HG03378 (cell line): ENCODE measurements around the gene ZDHHC20.

Source experiments
- ATAC-seq: cut with Tn5 transposase; IDR thresholded peaks from one replicate; pipeline ENCODE4 v1.9.1; 2021; ENCODE audit warnings: mild to moderate bottlenecking, moderate library complexity; ENCODE audit not compliant: unreplicated experiment

ZDHHC20 gene

GRCh38 chr13:21364357-21364756 lies 94.7 kb downstream of the ZDHHC20 start:
- ATAC-seq, result no peak

DNA sequence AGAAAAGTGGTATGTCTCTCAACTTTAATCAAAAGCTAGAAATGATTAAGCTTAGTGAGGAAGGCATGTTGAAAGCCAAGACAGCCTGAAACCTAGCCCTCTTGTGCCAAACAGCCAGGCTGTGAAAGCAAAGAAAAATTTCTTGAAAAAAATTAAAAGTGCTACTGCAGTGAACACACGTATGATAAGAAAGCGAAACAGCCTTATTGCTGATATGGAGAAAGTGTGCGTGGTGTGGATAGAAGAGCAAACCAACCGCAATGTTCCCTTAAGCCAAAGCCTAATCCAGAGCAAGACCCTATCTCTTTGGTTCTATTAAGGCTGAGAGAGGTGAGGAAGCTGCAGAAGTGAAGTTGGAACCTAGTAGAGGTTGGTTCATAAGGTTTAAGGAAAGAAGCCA lies 96.4 kb downstream of the ZDHHC20 start:
- no peak for ATAC-seq

DNA sequence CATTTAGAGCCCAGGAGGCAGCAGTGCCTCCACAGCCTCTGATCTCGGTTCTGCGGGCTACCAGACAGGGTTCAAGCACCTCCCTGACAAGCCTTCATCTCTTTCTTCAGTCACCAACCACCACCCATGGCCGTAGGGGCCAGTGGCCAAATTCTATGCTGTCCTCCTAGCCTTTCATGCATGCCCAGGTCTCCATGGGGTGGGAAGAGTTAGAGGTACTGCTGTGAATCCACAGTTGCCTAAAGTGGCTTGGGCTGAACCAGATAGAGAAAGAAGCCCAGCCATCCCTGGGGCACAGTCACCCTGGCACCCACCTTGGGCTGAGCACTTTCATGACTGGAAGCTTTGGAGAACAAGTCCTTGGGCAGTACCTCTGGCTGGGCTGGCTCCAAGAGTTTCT lies 97.4 kb downstream of the ZDHHC20 start:
- no peak for ATAC-seq

DNA sequence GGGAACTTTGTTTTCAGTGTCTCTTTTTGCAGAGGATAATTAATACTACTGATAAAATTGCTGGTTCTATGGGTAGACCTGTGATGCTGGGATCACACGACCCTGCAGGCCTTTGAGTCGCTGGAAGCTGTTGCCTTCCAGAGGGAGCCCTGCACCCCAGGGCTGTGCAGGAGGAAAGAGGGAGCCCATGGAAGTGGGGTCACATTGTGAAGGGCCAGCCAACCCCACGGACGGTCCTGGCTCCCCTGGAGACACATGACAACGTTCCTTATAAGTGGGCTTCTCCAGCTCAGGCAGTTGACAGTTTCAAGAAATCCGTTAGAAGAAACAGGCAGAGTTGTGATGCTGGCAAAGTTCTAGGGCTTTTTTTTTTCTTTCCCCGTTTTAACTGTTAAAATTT lies 98.0 kb downstream of the ZDHHC20 start:
- ATAC-seq, result no peak

DNA sequence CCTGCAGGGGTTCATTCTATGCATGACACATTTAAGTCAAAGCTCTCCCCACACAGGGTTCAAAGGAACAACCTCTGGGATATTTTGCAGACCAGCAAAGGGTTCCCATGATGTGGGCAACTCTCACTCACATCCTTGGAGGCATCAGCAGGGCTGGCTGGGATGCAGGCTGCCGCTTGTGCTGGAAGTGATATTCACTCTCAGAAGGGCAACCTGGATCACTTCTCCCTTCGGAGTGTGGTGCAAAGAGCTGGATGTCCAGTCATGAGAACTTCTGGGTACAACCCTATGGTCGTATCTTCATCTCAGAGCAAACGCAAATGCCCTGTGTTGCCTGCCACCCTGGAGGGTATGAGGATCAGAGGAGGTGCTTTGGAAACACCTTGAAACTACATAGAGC lies 98.6 kb downstream of the ZDHHC20 start:
- ATAC-seq, result no peak

DNA sequence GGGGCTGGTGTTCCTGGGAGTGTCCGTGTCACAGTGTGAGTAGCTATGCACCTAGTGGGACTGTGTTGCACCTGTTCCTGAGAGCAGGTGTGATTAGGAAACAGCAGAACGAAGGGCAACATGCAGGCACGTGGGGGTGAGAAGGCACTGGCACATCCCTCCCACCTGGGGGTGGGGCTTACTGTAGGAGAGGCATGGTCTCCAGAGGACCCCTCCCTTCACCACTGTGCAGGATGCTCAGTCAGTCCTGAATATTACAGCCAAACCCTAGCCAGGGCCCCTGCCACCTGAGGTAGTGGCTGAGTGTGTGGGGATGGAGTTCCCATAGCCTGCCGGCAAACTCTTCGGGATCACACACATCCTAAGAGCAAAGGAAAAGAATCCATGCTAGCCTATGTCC lies 99.2 kb downstream of the ZDHHC20 start:
- no peak for ATAC-seq

- no peak for ATAC-seq
Measured at GRCh38 chr13:21355304-21355703, 103.8 kb downstream of the ZDHHC20 start.

DNA sequence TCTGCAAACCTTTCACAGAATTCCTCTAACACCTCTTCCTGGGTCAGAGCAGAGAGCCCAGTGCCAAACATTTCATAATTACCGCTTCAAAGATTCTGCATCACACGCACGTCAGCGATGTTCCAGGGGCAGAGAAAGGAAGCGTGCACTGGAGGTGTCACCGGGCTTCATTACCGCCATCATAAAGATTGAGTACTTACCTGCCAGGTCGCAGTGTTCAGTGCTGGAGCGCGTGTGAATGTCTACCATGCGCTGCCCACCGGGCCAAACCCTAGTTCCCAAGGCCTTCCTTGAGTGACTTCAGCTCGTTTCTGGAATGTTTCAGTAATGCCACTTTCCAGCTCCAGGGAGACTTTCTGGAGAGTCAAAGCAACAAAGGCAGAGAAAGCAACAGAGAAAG lies 104.4 kb downstream of the ZDHHC20 start:
- no peak for ATAC-seq

- no peak for ATAC-seq
Measured at GRCh38 chr13:21348488-21349120, 110.5 kb downstream of the ZDHHC20 start.

DNA sequence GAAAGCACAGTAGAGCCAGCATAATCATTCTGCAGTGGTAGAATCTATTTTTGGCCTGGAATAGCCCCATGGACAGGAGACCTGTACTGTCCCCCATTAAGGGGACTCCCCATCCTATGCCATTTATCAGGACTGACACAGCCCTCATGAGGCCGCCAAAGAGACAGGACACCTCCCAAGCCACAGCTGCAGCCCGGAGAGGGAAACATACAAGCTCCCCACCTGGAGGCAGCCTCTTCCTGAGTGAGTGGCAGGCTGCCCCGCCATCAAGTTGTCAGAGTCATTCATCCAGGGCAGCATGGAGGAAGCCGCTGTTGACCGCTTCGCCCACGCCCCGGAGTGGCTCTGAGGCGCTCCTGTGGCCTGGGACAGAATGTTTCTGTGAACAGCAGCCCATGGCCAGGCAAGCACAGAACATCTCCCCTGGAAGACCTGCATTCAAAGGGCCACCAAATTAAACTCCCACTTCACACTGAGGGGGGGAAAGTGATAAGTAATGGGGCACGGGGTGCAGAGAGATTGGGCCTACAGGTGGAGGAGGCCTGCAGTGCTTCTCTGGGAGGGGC lies 111.3 kb downstream of the ZDHHC20 start:
- ATAC-seq, result no peak

GRCh38 chr13:21344662-21345176 lies 114.4 kb downstream of the ZDHHC20 start:
- ATAC-seq, result peak; percentile 59

DNA sequence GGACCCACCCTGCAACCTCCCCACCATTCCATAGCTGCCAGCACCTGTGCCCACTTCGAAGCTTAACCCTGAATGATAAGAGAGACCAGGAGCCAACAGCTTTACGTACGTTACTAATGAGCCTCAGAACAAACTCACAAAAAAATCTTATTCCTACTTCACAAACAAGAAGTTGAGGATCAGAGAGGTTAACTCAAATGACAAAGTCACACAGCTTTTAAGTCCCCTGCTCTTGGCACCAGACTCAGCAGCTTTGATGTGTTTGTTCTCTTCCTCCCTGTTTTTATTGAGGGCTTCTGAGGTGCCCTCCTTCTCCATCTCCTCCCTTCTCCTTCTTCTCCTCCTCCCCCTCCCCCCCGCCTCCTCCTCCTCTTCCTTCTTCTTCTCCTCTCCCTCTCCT lies 115.4 kb downstream of the ZDHHC20 start:
- no peak for ATAC-seq

GRCh38 chr13:21342699-21343442 lies 116.2 kb downstream of the ZDHHC20 start:
- ATAC-seq, result no peak

DNA sequence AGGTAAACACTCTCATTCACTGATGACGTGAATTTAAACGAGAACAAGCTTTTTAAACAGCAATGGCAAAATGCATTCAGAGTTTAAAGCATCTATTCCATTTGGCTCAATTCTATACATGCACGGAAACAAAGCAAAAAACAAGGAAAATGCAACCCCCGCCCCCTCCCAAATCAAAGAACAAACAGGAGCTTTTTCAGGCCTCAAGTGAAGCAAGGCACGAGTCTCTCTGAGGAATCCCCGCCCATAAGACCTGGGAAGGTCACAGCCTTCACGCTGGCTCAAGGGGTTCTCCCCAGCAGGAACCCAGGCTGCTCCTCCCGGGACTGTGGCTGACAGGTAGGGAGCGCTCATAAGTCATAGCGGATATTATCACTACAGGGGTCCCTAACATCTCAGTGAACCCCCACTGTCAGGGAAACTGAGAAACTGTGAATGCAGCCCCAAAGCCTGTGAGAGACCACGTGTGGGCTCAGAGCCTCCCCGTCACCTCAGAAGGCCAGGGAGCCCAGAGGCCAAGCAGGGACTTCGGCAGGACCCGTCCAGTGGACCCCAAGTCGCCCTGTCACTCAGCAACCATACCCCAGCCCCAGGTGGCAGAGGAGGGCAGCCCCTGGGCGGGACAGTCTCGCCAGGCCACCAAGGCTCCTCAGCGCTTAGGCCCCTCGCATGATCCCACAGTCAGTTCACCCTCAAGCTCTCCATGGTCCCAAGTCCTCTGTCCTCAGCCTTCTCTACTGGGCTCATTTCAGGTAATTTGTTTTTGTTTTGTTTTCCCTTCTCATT lies 117.3 kb downstream of the ZDHHC20 start:
- no peak for ATAC-seq

- no peak for ATAC-seq
Measured at GRCh38 chr13:21338639-21339278, 120.3 kb downstream of the ZDHHC20 start.

DNA sequence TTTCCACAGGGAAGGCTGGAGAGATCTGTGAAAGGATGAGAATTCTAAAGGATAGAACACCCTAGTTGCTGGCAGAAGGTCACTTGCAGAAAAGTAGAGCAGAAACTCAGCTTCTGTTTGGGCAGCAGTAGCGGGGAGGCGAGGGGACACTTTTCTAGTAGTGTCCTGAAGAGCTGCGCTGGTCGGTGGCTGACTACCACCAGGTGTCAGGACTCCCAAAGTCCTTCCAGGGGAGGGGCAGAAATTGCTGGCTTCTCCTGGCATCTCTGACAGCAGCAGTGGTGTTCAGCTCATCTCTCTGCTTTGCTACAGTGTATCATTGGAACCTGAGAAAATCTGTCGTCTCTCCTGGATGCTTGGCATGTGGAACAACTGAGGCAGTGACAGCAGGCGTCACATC lies 120.9 kb downstream of the ZDHHC20 start:
- ATAC-seq, result no peak

DNA sequence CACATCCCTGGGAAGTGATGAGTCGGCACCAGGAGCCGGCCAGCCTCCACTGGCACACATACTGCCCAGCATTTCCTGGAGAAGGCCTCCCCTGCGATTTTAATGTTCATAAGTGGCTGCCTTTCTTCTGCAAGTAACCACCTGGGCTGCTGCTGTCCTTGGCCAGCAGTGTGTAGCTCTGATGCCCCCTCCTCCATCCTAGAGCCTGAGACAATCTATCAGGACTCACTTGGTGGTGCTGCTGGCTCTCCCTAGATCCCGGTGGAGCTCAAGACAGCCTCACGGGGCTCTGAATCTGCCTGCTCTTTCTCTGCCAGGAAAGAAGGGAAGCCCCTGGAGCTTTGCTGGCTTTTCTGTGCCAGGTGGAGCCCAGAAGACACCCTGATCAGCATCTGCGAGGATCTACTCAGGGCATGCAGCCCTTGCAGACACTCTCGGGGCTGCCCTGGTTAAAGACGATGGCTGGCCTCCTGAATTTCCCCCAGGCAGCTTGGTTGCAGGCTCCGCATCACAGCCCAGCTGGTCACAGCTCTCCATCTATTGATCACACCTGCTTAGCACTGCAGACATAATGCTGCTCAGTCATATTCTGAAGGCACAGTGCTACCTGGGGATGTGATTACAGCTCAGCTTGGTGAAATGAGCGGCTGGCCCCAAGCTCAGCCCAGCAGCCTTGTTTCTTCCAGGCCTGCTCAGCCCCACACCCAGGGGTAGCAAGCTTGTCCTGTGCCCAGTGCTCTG lies 122.3 kb downstream of the ZDHHC20 start:
- no peak for ATAC-seq

- ATAC-seq, result no peak
Measured at GRCh38 chr13:21333186-21333585, 125.9 kb downstream of the ZDHHC20 start.

DNA sequence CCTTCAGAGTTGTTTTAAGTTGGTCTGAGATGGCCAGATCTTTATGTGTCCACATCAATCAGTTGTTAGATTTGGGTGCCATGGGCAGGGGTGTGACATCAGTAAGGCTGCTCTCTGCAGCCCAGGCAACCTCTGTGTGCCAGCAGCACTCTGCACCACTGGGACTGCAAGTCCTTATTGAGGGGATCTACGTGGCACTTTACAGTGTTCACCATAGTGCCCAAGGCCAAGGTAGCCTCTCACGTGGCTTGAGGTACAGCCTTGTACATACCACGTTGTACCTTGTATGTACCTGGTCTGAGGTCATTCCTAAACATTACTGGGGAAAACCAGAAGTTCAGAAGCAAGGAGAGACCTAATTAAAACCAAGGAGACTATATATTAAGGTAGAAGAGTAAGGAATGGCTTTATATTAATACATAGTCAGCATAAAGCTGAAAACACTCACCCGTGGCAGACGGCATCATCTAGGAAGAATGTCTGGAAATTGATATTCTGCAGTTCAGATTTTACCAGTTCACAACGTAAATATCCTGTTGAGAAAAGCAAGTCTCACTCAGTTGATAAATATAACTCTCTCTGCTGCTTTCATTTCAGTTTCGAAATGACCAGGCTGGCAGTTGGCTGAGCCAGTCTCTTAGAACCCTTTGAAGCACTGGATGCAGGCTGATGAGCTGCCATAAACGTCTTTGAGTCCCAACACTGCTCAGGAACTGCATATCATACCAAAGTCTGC lies 128.8 kb downstream of the ZDHHC20 start:
- peak; percentile 92 for ATAC-seq
